ENCODE measurements around the gene TMEM88.

The TMEM88 gene

GRCh38 chr17:7889166-7889955 lies 34.5 kb downstream of the TMEM88 start:
- peak; percentile 95 for DNase-seq
- peak overlapping the region; percentile 55 for H3K4me3 ChIP-seq (ENCODE audit: low read depth, low read length)
- no peaks in the 10 kb centered on the region for H3K9me3 ChIP-seq
- peak; percentile 42 for TF ChIP-seq CTCF (IDR thresholded peaks at IDR 0.05; ENCODE audit: low read depth, low read length)
- H3K27me3 ChIP-seq, result no peaks in the 10 kb centered on the region
- H3K36me3 ChIP-seq, result peaks cover 16% of the 10 kb centered on the region
- no peaks in the 10 kb centered on the region; the same call in 1 of the 2 replicates for H3K4me1 ChIP-seq

- Histone ChIP-seq H3K4me1 (no peaks in the 10 kb centered on the region; the same call in 1 of the 2 replicates), H3K36me3 (peaks cover 41% of the 10 kb centered on the region), H3K4me3 (ENCODE audit: low read depth, low read length) (no peak overlapping the region), H3K27me3 (no peaks in the 10 kb centered on the region), H3K9me3 (no peaks in the 10 kb centered on the region)
- TF ChIP-seq CTCF (IDR thresholded peaks at IDR 0.05; ENCODE audit: low read depth, low read length), result no peak
- no peak for DNase-seq
Measured at GRCh38 chr17:7893187-7893880, 38.5 kb downstream of the TMEM88 start.

- no peak for TF ChIP-seq CTCF (IDR thresholded peaks at IDR 0.05; ENCODE audit: low read depth, low read length)
- no peaks in the 10 kb centered on the region for H3K27me3 ChIP-seq
- no peak overlapping the region for H3K4me3 ChIP-seq (ENCODE audit: low read depth, low read length)
- DNase-seq, result no peak
- peaks cover 49% of the 10 kb centered on the region for H3K36me3 ChIP-seq
- H3K4me1 ChIP-seq, result no peaks in the 10 kb centered on the region; the same call in 1 of the 2 replicates
- no peaks in the 10 kb centered on the region for H3K9me3 ChIP-seq
Measured at GRCh38 chr17:7894226-7894625, 39.4 kb downstream of the TMEM88 start.

- Histone ChIP-seq H3K9me3 (no peaks in the 10 kb centered on the region), H3K4me3 (ENCODE audit: low read depth, low read length) (no peak overlapping the region), H3K4me1 (no peaks in the 10 kb centered on the region; the same call in 1 of the 2 replicates), H3K36me3 (peaks cover 49% of the 10 kb centered on the region), H3K27me3 (no peaks in the 10 kb centered on the region)
- DNase-seq, result no peak
- TF ChIP-seq CTCF (IDR thresholded peaks at IDR 0.05; ENCODE audit: low read depth, low read length), result no peak
Measured at GRCh38 chr17:7894866-7895265, 40.0 kb downstream of the TMEM88 start.

- Histone ChIP-seq H3K4me3 (ENCODE audit: low read depth, low read length) (no peak overlapping the region), H3K27me3 (no peaks in the 10 kb centered on the region), H3K36me3 (peaks cover 46% of the 10 kb centered on the region), H3K9me3 (no peaks in the 10 kb centered on the region), H3K4me1 (no peaks in the 10 kb centered on the region)
- TF ChIP-seq CTCF (IDR thresholded peaks at IDR 0.05; ENCODE audit: low read depth, low read length), result no peak
- DNase-seq, result no peak
Measured at GRCh38 chr17:7897090-7897489, 42.2 kb downstream of the TMEM88 start.

- Histone ChIP-seq H3K4me3 (ENCODE audit: low read depth, low read length) (no peak overlapping the region), H3K27me3 (no peaks in the 10 kb centered on the region), H3K9me3 (no peaks in the 10 kb centered on the region), H3K4me1 (no peaks in the 10 kb centered on the region), H3K36me3 (peaks cover 46% of the 10 kb centered on the region)
- TF ChIP-seq CTCF (IDR thresholded peaks at IDR 0.05; ENCODE audit: low read depth, low read length), result peak; percentile 49
- DNase-seq, result no peak
Measured at GRCh38 chr17:7897773-7898172, 42.9 kb downstream of the TMEM88 start.
